ENCODE measurements around the gene SLC17A9. TPM values are rescaled to one million over a fixed set of nuclear protein-coding genes. Genes with fewer than 3 reads are reported as not detected.

SLC17A9 gene
- total RNA-seq, 1 donor = 2.0 TPM

DNA sequence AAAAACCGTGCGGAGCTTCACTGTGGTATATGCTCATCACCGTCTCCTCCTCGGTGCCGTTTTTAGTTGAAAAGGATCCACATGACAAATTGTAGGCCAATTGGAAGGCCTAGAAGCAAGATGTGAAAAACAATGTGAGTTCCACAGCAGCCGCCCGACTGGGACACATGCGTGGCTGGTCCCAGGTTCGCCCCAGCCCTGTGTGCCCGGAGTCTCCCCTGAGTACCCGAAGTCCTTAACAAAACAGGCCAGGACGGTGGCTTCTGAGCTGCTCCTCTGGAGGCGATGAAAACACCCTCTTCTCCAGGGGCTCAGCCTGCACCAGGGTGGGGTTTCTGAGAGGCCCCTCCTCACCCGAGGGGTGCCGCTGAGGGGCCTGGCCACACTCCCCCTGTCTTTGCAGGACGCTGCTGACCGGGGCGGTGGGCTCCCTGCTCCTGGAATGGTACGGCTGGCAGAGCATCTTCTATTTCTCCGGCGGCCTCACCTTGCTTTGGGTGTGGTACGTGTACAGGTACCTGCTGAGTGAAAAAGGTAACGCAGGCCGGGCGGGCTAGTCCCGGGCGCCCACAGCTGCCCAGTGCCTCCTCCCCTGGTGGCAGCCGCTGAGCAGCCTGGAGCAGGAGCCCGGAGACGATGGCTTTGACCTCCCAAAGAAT lies 9.8 kb downstream of the SLC17A9 start:
- no peak for DNase-seq (ENCODE audit: low read depth)
- TF ChIP-seq, protein P1, sequence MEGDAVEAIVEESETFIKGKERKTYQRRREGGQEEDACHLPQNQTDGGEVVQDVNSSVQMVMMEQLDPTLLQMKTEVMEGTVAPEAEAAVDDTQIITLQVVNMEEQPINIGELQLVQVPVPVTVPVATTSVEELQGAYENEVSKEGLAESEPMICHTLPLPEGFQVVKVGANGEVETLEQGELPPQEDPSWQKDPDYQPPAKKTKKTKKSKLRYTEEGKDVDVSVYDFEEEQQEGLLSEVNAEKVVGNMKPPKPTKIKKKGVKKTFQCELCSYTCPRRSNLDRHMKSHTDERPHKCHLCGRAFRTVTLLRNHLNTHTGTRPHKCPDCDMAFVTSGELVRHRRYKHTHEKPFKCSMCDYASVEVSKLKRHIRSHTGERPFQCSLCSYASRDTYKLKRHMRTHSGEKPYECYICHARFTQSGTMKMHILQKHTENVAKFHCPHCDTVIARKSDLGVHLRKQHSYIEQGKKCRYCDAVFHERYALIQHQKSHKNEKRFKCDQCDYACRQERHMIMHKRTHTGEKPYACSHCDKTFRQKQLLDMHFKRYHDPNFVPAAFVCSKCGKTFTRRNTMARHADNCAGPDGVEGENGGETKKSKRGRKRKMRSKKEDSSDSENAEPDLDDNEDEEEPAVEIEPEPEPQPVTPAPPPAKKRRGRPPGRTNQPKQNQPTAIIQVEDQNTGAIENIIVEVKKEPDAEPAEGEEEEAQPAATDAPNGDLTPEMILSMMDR (IDR thresholded peaks at IDR 0.05; ENCODE audit: insufficient read depth, low read length) = no peak
- no peak overlapping the region for H3K4me3 ChIP-seq (ENCODE audit: low read depth, low read length)

- H3K4me3 ChIP-seq (ENCODE audit: low read depth, low read length) = no peak overlapping the region
- TF ChIP-seq, protein P1 (IDR thresholded peaks at IDR 0.05; ENCODE audit: insufficient read depth, low read length) = no peak
- no peak for DNase-seq (ENCODE audit: low read depth)
These were observed 10.5 kb downstream of the SLC17A9 start for GRCh38 chr20:62962891-62963613.

- TF ChIP-seq, protein P1 (IDR thresholded peaks at IDR 0.05; ENCODE audit: insufficient read depth, low read length) = no peak
- H3K4me3 ChIP-seq (ENCODE audit: low read depth, low read length) = no peak overlapping the region
- DNase-seq (ENCODE audit: low read depth) = no peak
These were observed 11.3 kb downstream of the SLC17A9 start for GRCh38 chr20:62963614-62964397.

DNA sequence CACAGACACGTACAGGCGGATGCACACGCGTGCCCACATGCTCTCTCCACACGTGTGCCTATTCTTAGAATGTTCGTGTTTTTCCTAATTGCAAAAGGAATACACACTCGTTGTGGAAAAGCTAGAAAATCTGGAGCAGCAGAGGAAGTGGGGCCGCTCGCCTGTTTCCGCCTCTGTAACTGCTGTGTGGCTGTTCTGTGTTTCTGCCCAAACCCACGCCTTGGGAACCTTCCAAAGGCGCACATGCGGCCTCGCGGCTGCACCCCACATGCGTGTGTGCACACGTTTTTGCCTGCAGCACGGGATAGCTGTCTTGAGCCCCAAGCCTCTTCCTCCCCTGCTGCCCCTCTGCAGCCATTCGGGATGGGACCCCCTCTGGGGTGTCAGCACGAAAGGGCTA lies 12.2 kb downstream of the SLC17A9 start:
- DNase-seq (ENCODE audit: low read depth) = no peak
- no peak overlapping the region for H3K4me3 ChIP-seq (ENCODE audit: low read depth, low read length)
- TF ChIP-seq, protein P1 (IDR thresholded peaks at IDR 0.05; ENCODE audit: insufficient read depth, low read length) = no peak

DNA sequence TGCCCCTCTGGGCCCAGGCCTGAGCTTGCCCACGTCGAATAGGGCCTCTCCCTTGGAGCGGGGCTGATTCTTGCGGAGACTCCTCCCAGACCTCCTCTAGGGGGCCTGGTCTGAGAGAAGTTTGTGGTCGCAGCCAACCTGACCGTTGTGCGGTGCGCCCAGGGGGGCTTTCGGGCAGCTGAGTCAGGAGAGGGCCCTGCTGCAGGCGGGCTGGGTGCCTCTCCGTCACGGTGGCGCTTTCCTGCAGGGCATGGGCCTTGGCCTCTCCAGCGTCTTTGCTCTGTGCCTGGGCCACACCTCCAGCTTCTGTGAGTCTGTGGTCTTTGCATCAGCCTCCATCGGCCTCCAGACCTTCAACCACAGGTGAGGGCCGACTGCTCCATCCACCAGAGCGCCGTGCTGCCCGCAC lies 12.9 kb downstream of the SLC17A9 start:
- TF ChIP-seq, protein P1 (IDR thresholded peaks at IDR 0.05; ENCODE audit: insufficient read depth, low read length) = no peak
- H3K4me3 ChIP-seq (ENCODE audit: low read depth, low read length) = no peak overlapping the region
- DNase-seq (ENCODE audit: low read depth) = no peak

- TF ChIP-seq, protein P1 (IDR thresholded peaks at IDR 0.05; ENCODE audit: insufficient read depth, low read length) = no peak
These were observed 14.0 kb downstream of the SLC17A9 start for GRCh38 chr20:62966212-62967148.

More at GRCh38 chr20:62966212-62967148, 14.0 kb downstream of the SLC17A9 start:
- DNase-seq (ENCODE audit: low read depth) = no peak
- no peak overlapping the region for H3K4me3 ChIP-seq (ENCODE audit: low read depth, low read length)

All from fibroblast of the aortic adventitia (primary cell).